OCI-LY1 (cell line): ENCODE measurements around the gene BLOC1S1.

ENCODE experiments used
- H2AFZ ChIP-seq: fragments of 200-600 bp; sonication (generic), shearing (Covaris generic); 2 replicates; pipeline ENCODE4 v1.6.0; 2014; ENCODE audit warnings: antibody characterized with exemption, mild to moderate bottlenecking, low read length
- H3F3A ChIP-seq: fragments of 200-600 bp; sonication (generic), shearing (Covaris generic); 2 replicates; pipeline ENCODE4 v1.6.0; 2014; ENCODE audit warnings: mild to moderate bottlenecking, antibody characterized with exemption, low read length, moderate library complexity; ENCODE audit not compliant: insufficient read depth
- H3K27ac ChIP-seq: fragments of 200-600 bp; sonication (generic); 2 replicates; pipeline ENCODE4 v1.5.1; 2014; ENCODE audit warnings: low read length, mixed run types, mild to moderate bottlenecking, low read depth; ENCODE audit not compliant: poor library complexity, severe bottlenecking
- H3K27me3 ChIP-seq: fragments of 200-600 bp; sonication (generic); 2 replicates; pipeline ENCODE4 v1.6.0; 2014; ENCODE audit warnings: antibody characterized with exemption, mild to moderate bottlenecking, low read length, moderate library complexity; ENCODE audit not compliant: insufficient read depth
- H3K36me3 ChIP-seq: fragments of 200-600 bp; sonication (generic); 2 replicates; pipeline ENCODE4 v1.6.1; 2014; ENCODE audit warnings: mild to moderate bottlenecking, antibody characterized with exemption, low read length, moderate library complexity, mixed read lengths; ENCODE audit not compliant: insufficient read depth
- H3K4me1 ChIP-seq: fragments of 200-600 bp; sonication (generic); 2 replicates; pipeline ENCODE4 v1.5.1; 2014; ENCODE audit warnings: mild to moderate bottlenecking, low read length, moderate library complexity; ENCODE audit not compliant: insufficient read depth, severe bottlenecking
- H3K4me2 ChIP-seq: fragments of 200-600 bp; sonication (generic), shearing (Covaris generic); 2 replicates; pipeline ENCODE4 v1.6.1; 2014; ENCODE audit warnings: low read length
- H3K4me3 ChIP-seq: fragments of 200-600 bp; sonication (generic); 2 replicates; pipeline ENCODE4 v1.5.1; 2014; ENCODE audit warnings: low read length, low read depth, mild to moderate bottlenecking, mixed read lengths; ENCODE audit not compliant: poor library complexity, severe bottlenecking
- H3K79me2 ChIP-seq: fragments of 200-600 bp; shearing (Covaris generic); 2 replicates; pipeline ENCODE4 v1.6.1; 2016; ENCODE audit warnings: mixed run types, low read length, mixed read lengths; ENCODE audit not compliant: insufficient read depth
- H3K9ac ChIP-seq: fragments of 200-600 bp; sonication (generic), shearing (Covaris generic); 2 replicates; pipeline ENCODE4 v1.6.1; 2014; ENCODE audit warnings: mild to moderate bottlenecking, low read length, mixed read lengths
- H3K9me2 ChIP-seq: fragments of 200-600 bp; sonication (generic), shearing (Covaris generic); 2 replicates; pipeline ENCODE4 v1.6.1; 2014; ENCODE audit warnings: low read depth, mild to moderate bottlenecking, low read length, mixed read lengths
- H3K9me3 ChIP-seq: fragments of 200-600 bp; shearing (Covaris generic); 2 replicates; pipeline ENCODE4 v1.6.1; 2014; ENCODE audit warnings: low read length, mixed read lengths
- H4K20me1 ChIP-seq: fragments of 200-600 bp; sonication (generic), shearing (Covaris generic); 2 replicates; pipeline ENCODE4 v1.6.0; 2016; ENCODE audit warnings: mild to moderate bottlenecking, low read length; ENCODE audit not compliant: insufficient read depth
- CTCF ChIP-seq: fragments of 200-600 bp; sonication (generic), shearing (Covaris generic); IDR thresholded peaks from 2 replicates; pipeline ENCODE4 v1.5.1; 2017; ENCODE audit warnings: mild to moderate bottlenecking, antibody characterized with exemption, low read length, moderate library complexity, mixed read lengths
- EZH2 ChIP-seq: fragments of 200-600 bp; sonication (generic), shearing (Covaris generic); IDR thresholded peaks from 2 replicates; pipeline ENCODE4 v1.8.0; 2017; ENCODE audit warnings: borderline replicate concordance, mixed run types, mild to moderate bottlenecking, antibody characterized with exemption, low read length, moderate library complexity, mixed read lengths

The BLOC1S1 gene

GRCh38 chr12:55694188-55694515 is 21.7 kb upstream of the BLOC1S1 start:
- no peaks in the 10 kb centered on the region for H3K4me1 ChIP-seq
- H3K9me2 ChIP-seq: no peaks in the 10 kb centered on the region
- H3F3A ChIP-seq: no peaks in the 10 kb centered on the region
- H3K79me2 ChIP-seq: no peaks in the 10 kb centered on the region
- H3K4me2 ChIP-seq: no peak overlapping the region
- no peak overlapping the region for H2AFZ ChIP-seq
- H3K9me3 ChIP-seq: no peaks in the 10 kb centered on the region
- H3K9ac ChIP-seq: no peak overlapping the region
- no peaks in the 10 kb centered on the region for H3K36me3 ChIP-seq
- H3K27ac ChIP-seq: no peak overlapping the region
- TF ChIP-seq CTCF (no peak), EZH2 (no peak)
- H3K4me3 ChIP-seq: no peak overlapping the region
- H3K27me3 ChIP-seq: peaks cover 8% of the 10 kb centered on the region; the same call in 1 of the 2 replicates
- no peaks in the 10 kb centered on the region for H4K20me1 ChIP-seq

GRCh38 chr12:55694651-55695050 is 21.2 kb upstream of the BLOC1S1 start:
- no peaks in the 10 kb centered on the region for H3K36me3 ChIP-seq
- H3K4me1 ChIP-seq: no peaks in the 10 kb centered on the region
- no peaks in the 10 kb centered on the region for H3K79me2 ChIP-seq
- no peaks in the 10 kb centered on the region for H3K9me2 ChIP-seq
- no peak for TF ChIP-seq EZH2
- TF ChIP-seq CTCF: no peak
- H2AFZ ChIP-seq: no peak overlapping the region
- H3K9ac ChIP-seq: no peak overlapping the region
- no peak overlapping the region for H3K27ac ChIP-seq
- no peaks in the 10 kb centered on the region for H4K20me1 ChIP-seq
- H3K27me3 ChIP-seq: peaks cover 8% of the 10 kb centered on the region; the same call in 1 of the 2 replicates
- H3F3A ChIP-seq: no peaks in the 10 kb centered on the region
- no peaks in the 10 kb centered on the region for H3K9me3 ChIP-seq
- no peak overlapping the region for H3K4me2 ChIP-seq
- no peak overlapping the region for H3K4me3 ChIP-seq

- Histone ChIP-seq H3K27ac (no peak overlapping the region), H3K4me1 (no peaks in the 10 kb centered on the region), H3K79me2 (no peaks in the 10 kb centered on the region), H3K9me2 (no peaks in the 10 kb centered on the region), H3K4me2 (no peak overlapping the region), H3K36me3 (no peaks in the 10 kb centered on the region), H3K4me3 (no peak overlapping the region), H3K27me3 (peaks cover 8% of the 10 kb centered on the region; the same call in 1 of the 2 replicates), H4K20me1 (no peaks in the 10 kb centered on the region), H3K9ac (no peak overlapping the region), H3F3A (no peaks in the 10 kb centered on the region), H2AFZ (no peak overlapping the region), H3K9me3 (no peaks in the 10 kb centered on the region)
- no peak for TF ChIP-seq EZH2
- TF ChIP-seq CTCF: no peak
Observed at GRCh38 chr12:55695349-55695748, 20.5 kb upstream of the BLOC1S1 start.
